Neural progenitor cell (in vitro differentiated cells): ENCODE data around the gene ABCA1. TPM values are rescaled to one million over a fixed set of nuclear protein-coding genes. Genes with fewer than 3 reads are reported as not detected.

Source experiments
- DNase-seq: peaks from one replicate; pipeline ENCODE4 v3.0.0-alpha.2; 2016; ENCODE audit warnings: low spot score
- H2AFZ ChIP-seq: fragments of 200-600 bp; sonication (generic); replicated peaks from 2 replicates; pipeline ENCODE4 v1.6.1; 2016; ENCODE audit warnings: antibody characterized with exemption
- H3F3A ChIP-seq: fragments of 200-600 bp; sonication (generic); 2 replicates; pipeline ENCODE4 v1.6.1; 2016; ENCODE audit warnings: antibody characterized with exemption, low read depth
- H3K27ac ChIP-seq: fragments of 200-600 bp; sonication (generic); 2 replicates; pipeline ENCODE4 v1.5.1; 2016; ENCODE audit warnings: mild to moderate bottlenecking
- H3K27me3 ChIP-seq: fragments of 200-600 bp; sonication (generic); 2 replicates; pipeline ENCODE4 v1.6.1; 2016; ENCODE audit warnings: mild to moderate bottlenecking, moderate library complexity
- H3K36me3 ChIP-seq: fragments of 200-600 bp; sonication (generic); 2 replicates; pipeline ENCODE4 v1.5.1; 2016
- H3K4me1 ChIP-seq: fragments of 200-600 bp; sonication (generic); 2 replicates; pipeline ENCODE4 v1.6.1; 2016; ENCODE audit warnings: mixed run types
- H3K4me2 ChIP-seq: fragments of 200-600 bp; sonication (generic); 2 replicates; pipeline ENCODE4 v1.6.1; 2016
- H3K4me3 ChIP-seq: fragments of 200-600 bp; sonication (generic); 2 replicates; pipeline ENCODE4 v1.5.1; 2016
- H3K79me2 ChIP-seq: fragments of 200-600 bp; sonication (generic); 2 replicates; pipeline ENCODE4 v1.6.1; 2016; ENCODE audit warnings: low read depth
- H3K9ac ChIP-seq: fragments of 200-600 bp; sonication (generic); 2 replicates; pipeline ENCODE4 v1.6.1; 2016
- H3K9me3 ChIP-seq: fragments of 200-600 bp; sonication (generic); 2 replicates; pipeline ENCODE4 v1.5.1; 2016; ENCODE audit warnings: low read depth
- H4K20me1 ChIP-seq: fragments of 200-600 bp; sonication (generic); 2 replicates; pipeline ENCODE4 v1.6.1; 2016; ENCODE audit warnings: low read depth
- H3K27ac Mint-ChIP-seq: 3 replicates; pipeline ENCODE4 v1.8.0; 2021; ENCODE audit warnings: mixed read lengths
- H3K27me3 Mint-ChIP-seq: 2 replicates; pipeline ENCODE4 v1.8.0; 2022; ENCODE audit warnings: low read depth, mild to moderate bottlenecking, inconsistent platforms, moderate library complexity, mixed read lengths; ENCODE audit not compliant: insufficient read depth
- H3K36me3 Mint-ChIP-seq: 3 replicates; pipeline ENCODE4 v1.8.0; 2021; ENCODE audit warnings: mixed read lengths
- H3K4me1 Mint-ChIP-seq: 3 replicates; pipeline ENCODE4 v1.8.0; 2021; ENCODE audit warnings: mixed read lengths
- H3K4me3 Mint-ChIP-seq: 3 replicates; pipeline ENCODE4 v1.8.0; 2021; ENCODE audit warnings: mild to moderate bottlenecking, moderate library complexity, mixed read lengths
- H3K9me3 Mint-ChIP-seq: 3 replicates; pipeline ENCODE4 v1.8.0; 2020; ENCODE audit warnings: mixed read lengths
- CTCF ChIP-seq: fragments of 200-600 bp; sonication (generic); IDR thresholded peaks from 2 replicates; pipeline ENCODE4 v1.5.1; 2017; ENCODE audit warnings: antibody characterized with exemption, mild to moderate bottlenecking
- EZH2 ChIP-seq: fragments of 200-600 bp; sonication (generic); IDR thresholded peaks from 2 replicates; pipeline ENCODE4 v1.6.1; 2017; ENCODE audit warnings: antibody characterized with exemption, mild to moderate bottlenecking, moderate library complexity
- EZH2phosphoT487 ChIP-seq: fragments of 200-600 bp; sonication (generic); IDR thresholded peaks from 2 replicates; pipeline ENCODE4 v1.6.1; 2017; ENCODE audit warnings: antibody characterized with exemption
- total RNA-seq: library from RNA; depleted of rRNA; stranded (reverse); fragments of >200 nt; gene quantifications from 2 replicates; pipeline ENCODE4 v1.2.3, GENCODE V29; 2015; ENCODE audit warnings: low replicate concordance

Gene ABCA1
- total RNA-seq, 1 donor from 2014 or later = 32.4 TPM

GRCh38 chr9:104879555-104880309 lies 48.2 kb downstream of the ABCA1 start:
- H3K4me2 ChIP-seq = no peak overlapping the region
- Mint-ChIP-seq H3K36me3 (peaks cover 6% of the 10 kb centered on the region), H3K27ac (no peak overlapping the region), H3K9me3 (no peaks in the 10 kb centered on the region), H3K4me1 (peaks cover 26% of the 10 kb centered on the region), H3K27me3 (peaks cover 4% of the 10 kb centered on the region), H3K4me3 (no peak overlapping the region)
- TF ChIP-seq CTCF (no peak), EZH2 (no peak), EZH2phosphoT487 (no peak)
- H3K4me3 ChIP-seq = no peak overlapping the region
- no peaks in the 10 kb centered on the region for H3K36me3 ChIP-seq
- H4K20me1 ChIP-seq = peaks cover 15% of the 10 kb centered on the region
- no peaks in the 10 kb centered on the region for H3K9me3 ChIP-seq
- H3K79me2 ChIP-seq = no peaks in the 10 kb centered on the region
- no peak overlapping the region for H3K27ac ChIP-seq
- H3F3A ChIP-seq = peaks cover 3% of the 10 kb centered on the region
- no peak for DNase-seq
- no peaks in the 10 kb centered on the region for H3K27me3 ChIP-seq
- no peak overlapping the region for H3K9ac ChIP-seq
- no peak overlapping the region for H2AFZ ChIP-seq
- peaks cover 22% of the 10 kb centered on the region for H3K4me1 ChIP-seq

- Histone ChIP-seq H2AFZ (no peak overlapping the region), H3F3A (no peaks in the 10 kb centered on the region), H3K27ac (no peak overlapping the region), H3K4me3 (no peak overlapping the region), H3K4me2 (no peak overlapping the region), H4K20me1 (no peaks in the 10 kb centered on the region), H3K9ac (no peak overlapping the region), H3K4me1 (peaks cover 4% of the 10 kb centered on the region), H3K79me2 (no peaks in the 10 kb centered on the region), H3K36me3 (no peaks in the 10 kb centered on the region), H3K27me3 (no peaks in the 10 kb centered on the region), H3K9me3 (no peaks in the 10 kb centered on the region)
- Mint-ChIP-seq H3K27me3 (peaks cover 2% of the 10 kb centered on the region), H3K4me3 (no peak overlapping the region), H3K9me3 (no peaks in the 10 kb centered on the region), H3K36me3 (peaks cover 10% of the 10 kb centered on the region), H3K27ac (no peak overlapping the region), H3K4me1 (peaks cover 14% of the 10 kb centered on the region)
- TF ChIP-seq EZH2phosphoT487 (no peak), EZH2 (no peak), CTCF (no peak)
- no peak for DNase-seq
Measured at GRCh38 chr9:104876587-104876986, 51.4 kb downstream of the ABCA1 start.

- no peak overlapping the region for H3K27ac Mint-ChIP-seq
- Histone ChIP-seq H3K4me2 (no peak overlapping the region), H3K9ac (no peak overlapping the region), H3K36me3 (no peaks in the 10 kb centered on the region), H3K9me3 (no peaks in the 10 kb centered on the region), H3K27ac (no peak overlapping the region), H3K27me3 (no peaks in the 10 kb centered on the region), H3F3A (peaks cover 3% of the 10 kb centered on the region), H3K4me1 (peaks cover 7% of the 10 kb centered on the region), H4K20me1 (no peaks in the 10 kb centered on the region), H3K4me3 (no peak overlapping the region), H3K79me2 (no peaks in the 10 kb centered on the region), H2AFZ (no peak overlapping the region)
- peaks cover 10% of the 10 kb centered on the region for H3K36me3 Mint-ChIP-seq
- H3K4me3 Mint-ChIP-seq = no peak overlapping the region
- peaks cover 2% of the 10 kb centered on the region for H3K27me3 Mint-ChIP-seq
- H3K9me3 Mint-ChIP-seq = no peaks in the 10 kb centered on the region
- DNase-seq = no peak
- TF ChIP-seq EZH2 (no peak), CTCF (no peak)
- peaks cover 10% of the 10 kb centered on the region for H3K4me1 Mint-ChIP-seq
Measured at GRCh38 chr9:104875897-104876296, 52.1 kb downstream of the ABCA1 start.
